Astrocyte of the cerebellum (primary cell): ENCODE measurements around the gene AIMP2.
"Not testable (repeated sequence)": the region's sequence is repeated elsewhere in the genome, so short reads cannot be mapped to it uniquely, and the experiment has no call there.

Experiments
- DNase-seq: peaks from one replicate; pipeline ENCODE4 v3.0.0-alpha.2; 2011; ENCODE audit warnings: low read depth
- H3K4me3 ChIP-seq: 2 replicates; pipeline ENCODE4 v1.5.1; 2011; ENCODE audit warnings: mild to moderate bottlenecking, low read depth, low read length, moderate library complexity
- in situ Hi-C: cut with HindIII; loops from 2 replicates; pipeline ENCODE4 v1.10.0; 2017; ENCODE audit warnings: low sequenced_read_pairs
- TF ChIP-seq, protein P1 (sequence below): IDR thresholded peaks from 2 replicates; pipeline ENCODE4 v1.5.1; 2012; ENCODE audit warnings: low read length, low read depth, moderate library complexity, mild to moderate bottlenecking; ENCODE audit errors: missing control alignments

The AIMP2 gene

DNA sequence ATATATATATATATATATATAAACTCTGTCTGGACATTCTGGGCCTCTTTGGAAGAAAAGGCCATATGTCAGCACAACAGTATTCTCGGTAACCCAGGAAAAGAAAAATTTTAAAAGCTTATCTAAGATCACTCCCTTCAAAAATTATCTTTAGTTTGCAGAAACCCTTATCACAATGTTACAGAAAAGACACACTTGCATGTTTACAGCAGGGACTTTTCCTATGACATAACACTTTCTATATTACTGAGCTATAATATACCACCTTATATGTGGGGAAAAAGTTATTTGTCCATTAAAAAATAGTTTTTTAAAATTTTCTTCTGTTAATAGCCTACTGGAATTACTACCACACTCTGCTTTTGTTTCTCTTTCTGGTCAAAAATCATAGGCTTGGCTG is 47.5 kb downstream of the AIMP2 start:
- DNase-seq: no peak
- TF ChIP-seq, protein P1, sequence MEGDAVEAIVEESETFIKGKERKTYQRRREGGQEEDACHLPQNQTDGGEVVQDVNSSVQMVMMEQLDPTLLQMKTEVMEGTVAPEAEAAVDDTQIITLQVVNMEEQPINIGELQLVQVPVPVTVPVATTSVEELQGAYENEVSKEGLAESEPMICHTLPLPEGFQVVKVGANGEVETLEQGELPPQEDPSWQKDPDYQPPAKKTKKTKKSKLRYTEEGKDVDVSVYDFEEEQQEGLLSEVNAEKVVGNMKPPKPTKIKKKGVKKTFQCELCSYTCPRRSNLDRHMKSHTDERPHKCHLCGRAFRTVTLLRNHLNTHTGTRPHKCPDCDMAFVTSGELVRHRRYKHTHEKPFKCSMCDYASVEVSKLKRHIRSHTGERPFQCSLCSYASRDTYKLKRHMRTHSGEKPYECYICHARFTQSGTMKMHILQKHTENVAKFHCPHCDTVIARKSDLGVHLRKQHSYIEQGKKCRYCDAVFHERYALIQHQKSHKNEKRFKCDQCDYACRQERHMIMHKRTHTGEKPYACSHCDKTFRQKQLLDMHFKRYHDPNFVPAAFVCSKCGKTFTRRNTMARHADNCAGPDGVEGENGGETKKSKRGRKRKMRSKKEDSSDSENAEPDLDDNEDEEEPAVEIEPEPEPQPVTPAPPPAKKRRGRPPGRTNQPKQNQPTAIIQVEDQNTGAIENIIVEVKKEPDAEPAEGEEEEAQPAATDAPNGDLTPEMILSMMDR: no peak
- H3K4me3 ChIP-seq: no peak overlapping the region
- in situ Hi-C loops: no loop called here

DNA sequence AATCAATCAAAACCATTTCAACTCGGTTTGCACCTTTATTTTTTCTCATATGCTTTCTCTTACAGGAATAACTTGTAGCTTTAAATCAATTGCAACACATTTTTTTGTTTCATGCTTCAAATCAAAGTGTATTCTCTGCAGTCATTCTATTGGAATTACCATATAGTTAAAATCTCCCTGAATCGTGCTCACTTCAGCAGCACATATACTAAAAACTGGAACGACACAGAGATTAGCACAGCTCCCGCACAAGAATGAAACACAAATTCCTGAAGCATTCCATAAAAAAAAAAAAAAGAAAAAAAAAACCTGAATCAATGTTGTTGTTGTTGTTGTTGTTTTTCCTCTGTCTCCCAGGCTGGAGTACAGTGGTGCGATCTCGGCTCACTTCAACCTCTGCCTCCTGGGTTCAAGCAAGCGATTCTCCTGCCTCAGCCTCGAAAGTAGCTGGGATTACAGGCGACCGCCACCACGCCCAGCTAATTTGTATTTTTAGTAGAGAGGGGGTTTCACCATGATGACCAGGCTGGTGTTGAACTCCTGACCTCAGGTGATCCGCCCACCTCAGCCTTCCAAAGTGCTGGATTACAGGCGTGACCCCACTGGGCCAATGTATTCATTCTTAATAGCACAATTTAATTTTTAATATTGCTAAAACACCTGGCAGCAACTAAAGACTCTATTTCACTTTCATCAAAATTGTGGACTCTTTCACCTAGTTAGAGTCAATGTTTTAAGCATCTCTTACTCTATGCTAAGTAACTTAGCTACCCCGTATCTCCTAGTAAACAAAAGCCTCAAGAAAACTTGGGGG is 48.5 kb downstream of the AIMP2 start:
- peak overlapping the region; percentile 82 for H3K4me3 ChIP-seq
- DNase-seq: no peak
- TF ChIP-seq, protein P1: no peak
- in situ Hi-C loops: no loop called here

DNA sequence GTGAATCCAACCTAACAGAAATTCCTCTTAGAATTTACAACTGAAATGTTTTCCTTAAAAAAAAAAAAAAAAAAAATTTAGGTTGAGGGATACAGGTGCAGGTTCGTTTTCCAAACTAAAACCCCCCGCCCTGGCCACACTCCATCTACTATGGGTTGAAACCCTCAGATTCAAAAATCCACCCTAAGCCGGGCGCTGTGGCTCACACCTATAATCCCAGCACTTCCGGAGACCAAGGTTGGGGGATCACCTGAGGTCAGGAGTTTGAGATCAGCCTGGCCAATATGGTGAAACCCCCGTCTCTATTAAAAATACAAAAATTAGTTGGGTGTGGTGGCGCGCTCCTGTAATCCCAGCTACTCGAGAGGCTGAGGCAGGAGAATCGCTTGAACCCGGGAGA is 50.9 kb downstream of the AIMP2 start:
- in situ Hi-C loops, DNase-seq, H3K4me3 ChIP-seq: not testable (repeated sequence)

DNA sequence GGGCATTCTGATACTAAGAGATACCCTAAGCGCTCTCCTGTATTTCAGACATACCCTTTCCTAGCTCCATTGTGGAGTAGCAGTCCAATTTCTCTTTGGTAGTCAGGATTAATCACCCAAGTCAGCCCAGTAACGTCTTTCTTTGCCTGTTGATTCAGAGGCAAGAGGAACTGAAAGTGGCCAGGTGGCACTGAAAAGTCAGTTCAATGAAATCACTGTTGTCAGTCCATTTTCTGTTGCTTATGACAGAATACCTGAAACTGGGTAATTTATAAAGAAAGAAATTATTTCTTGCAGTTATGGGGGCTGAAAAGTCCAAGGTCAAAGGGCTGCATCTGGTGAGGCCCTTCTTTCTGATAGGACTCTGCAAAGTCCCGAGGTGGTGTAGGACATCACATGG is 62.3 kb downstream of the AIMP2 start:
- in situ Hi-C loops: no loop called here
- TF ChIP-seq, protein P1: no peak
- no peak for DNase-seq
- H3K4me3 ChIP-seq: no peak overlapping the region
